GM21576 (cell line): ENCODE results near the gene PCBD1.
"Not testable (repeated sequence)": the region's sequence is repeated elsewhere in the genome, so short reads cannot be mapped to it uniquely, and the experiment has no call there.

Source experiments
- ATAC-seq: cut with Tn5 transposase; IDR thresholded peaks from one replicate; pipeline ENCODE4 v1.9.1; 2021; ENCODE audit warnings: mild to moderate bottlenecking, moderate library complexity; ENCODE audit not compliant: unreplicated experiment

Gene PCBD1

DNA sequence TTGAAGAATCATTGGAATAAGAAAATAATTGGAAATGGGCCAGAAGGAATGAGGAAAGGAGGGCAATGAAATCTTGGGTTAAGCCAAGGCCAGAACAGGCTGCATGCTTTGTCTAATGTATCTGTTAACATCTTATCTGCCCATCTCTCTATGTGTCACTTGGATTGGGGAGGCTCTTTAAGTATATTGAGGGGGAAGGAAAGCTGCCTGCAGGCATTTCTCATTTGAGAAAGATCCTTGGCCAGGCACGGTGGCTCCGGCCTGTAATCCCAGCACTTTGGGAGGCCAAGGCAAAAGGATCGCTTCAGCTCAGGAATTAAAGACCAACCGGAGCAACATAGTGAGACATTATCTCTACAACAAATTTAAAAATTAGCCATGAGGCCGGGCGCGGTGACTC, 14.3 kb downstream of the PCBD1 start:
- ATAC-seq: no peak

DNA sequence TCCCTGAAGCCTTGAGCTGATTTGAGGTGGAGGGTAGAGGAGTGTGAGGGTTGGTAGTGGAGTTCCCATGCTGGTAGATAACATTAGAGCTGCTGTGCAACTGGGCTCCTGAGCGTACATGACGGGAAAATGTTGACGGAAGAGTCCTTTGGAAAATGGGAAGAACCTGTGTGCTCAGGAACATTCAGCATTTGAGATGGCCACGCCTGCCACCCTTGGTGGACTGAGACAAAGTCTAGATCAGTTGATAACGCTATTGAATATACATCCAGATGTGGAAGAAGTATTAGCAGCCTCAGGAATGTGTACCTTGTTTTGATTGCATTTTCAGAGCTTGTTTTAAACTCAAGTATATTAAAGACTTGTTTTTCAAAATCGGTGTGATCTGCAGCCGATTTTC, 16.1 kb downstream of the PCBD1 start:
- no peak for ATAC-seq

DNA sequence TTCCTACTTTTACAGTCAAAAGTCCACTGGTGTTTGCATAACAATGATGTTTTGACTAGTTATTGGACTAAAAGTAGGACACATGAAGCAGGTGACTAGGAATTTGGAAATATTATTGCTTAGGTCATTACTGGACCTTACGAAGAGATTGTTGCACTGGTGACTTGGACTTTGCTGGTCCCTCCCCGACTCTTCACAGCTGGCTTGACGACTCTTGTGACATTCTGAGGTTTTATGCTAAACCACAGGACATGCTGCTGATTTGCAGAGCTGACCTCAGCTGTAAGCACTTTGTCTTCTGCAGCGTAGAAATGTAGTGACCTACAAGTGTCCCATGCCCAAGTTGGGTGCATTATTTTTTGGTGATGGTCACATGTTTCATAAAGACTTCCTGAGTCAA, 21.9 kb downstream of the PCBD1 start:
- ATAC-seq: no peak

DNA sequence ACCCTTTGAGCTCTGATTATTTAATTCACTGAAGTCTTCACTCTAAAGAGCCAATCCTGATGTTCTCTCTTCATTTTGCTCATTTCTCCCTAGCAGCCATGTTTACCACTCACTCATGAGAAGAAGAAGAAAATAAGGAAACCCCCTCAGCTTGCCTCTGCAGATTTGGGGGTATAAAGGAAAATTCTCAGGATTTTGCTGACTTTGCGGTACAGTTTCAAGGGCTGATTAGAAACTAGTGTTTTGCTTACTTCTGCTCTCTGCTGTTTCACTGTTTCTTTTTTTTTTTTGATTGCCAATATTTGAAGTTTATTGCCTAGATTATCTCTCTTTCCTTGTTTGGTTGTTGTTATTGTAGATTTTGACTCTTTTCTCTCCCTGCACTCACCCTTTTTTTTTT, 23.4 kb downstream of the PCBD1 start:
- ATAC-seq: no peak

DNA sequence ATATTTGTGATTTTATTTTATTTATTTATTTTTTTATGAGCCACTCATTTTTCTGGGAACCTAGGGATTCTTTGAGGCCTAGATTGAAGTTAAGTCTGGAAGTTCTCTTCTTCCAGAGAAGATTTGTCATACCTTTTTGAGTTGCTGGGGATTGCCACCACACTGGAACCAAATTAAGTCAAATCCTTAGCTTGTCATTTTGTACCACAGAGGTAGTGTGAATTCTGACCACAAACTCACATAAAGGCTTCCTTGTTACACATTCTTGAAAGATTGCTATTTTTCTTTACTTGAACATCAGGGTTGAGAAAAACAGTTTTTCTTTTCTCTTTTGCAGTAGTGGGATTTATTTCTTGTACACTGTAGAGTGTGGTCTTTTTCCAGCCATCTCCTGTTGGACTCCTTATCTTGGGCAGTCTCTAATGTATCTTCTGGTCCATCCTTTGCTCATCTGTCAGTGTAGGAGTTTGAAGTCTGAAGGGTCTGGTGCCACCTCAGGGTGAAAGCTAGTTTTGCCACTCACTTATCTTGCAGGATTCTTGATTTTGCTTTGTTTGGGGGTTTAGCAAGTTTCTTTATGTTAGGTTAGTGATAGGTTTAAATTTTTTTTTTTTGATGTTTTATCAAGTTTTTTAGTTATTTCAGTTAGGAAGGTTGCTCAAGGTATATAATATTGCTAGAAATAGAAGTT, 24.8 kb downstream of the PCBD1 start:
- ATAC-seq: no peak

DNA sequence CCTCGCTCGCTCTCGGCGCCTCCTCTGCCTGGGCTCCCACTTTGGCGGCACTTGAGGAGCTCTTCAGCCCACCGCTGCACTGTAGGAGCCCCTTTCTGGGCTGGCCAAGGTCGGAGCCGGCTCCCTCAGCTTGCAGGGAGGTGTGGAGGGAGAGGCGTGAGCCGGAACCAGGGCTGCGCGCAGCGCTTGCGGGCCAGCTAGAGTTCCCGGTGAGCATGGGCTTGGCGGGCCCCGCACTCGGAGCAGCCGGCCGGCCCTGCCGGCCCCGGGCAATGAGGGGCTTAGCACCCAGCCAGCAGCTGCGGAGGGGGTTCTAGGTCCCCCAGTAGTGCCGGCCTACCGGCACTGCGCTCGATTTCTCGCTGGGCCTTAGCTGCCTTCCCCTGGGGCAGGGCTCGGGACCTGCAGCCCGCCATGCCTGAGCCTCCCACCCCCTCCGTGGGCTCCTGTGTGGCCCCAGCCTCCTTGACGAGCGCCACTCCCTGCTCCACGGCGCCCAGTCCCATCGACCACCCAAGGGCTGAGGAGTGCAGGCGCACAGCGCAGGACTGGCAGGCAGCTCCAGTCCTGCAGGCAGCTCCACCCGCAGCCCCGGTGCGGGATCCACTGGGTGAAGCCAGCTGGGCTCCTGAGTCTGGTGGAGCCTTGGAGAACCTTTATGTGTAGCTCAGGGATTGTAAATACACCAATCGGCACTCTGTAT, 26.7 kb downstream of the PCBD1 start:
- not testable (repeated sequence) for ATAC-seq

DNA sequence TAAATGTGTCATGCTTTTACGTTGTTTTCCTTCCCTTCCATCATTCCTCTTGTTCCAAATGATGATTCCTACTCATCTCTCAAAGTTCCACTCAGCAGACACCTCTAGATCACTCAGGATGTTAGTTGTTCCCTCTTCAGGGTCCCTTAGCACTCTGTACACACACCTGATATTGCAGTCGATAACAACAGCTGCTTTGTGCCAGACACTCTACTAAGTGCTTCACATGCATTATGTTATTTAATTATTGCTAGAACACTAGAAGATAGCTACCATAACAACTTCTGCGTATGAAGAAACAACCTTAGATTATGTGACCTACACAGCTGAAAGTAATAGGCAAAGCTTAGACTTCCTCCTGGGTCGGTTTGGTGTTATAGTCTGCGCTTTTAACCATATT, 29.6 kb downstream of the PCBD1 start:
- no peak for ATAC-seq

DNA sequence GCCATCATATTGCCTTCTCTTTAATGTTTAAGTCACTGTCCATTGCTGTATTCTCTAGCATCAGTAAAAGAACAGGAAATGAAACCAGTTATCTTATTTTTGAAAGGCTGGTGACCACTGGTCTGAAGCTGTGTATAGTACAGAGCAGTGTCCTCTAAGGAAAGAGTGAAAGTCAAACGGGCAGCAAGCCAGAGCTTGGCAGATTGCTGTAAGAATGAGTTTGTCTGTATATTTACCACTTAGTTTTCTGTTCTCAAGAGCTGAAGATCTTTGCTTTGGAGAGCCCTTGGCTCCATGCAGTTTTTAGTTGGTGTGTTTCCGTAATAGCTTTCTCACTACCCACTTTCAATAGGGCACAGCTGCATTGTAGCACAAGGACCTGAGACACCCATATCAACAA, 31.9 kb downstream of the PCBD1 start:
- no peak for ATAC-seq

DNA sequence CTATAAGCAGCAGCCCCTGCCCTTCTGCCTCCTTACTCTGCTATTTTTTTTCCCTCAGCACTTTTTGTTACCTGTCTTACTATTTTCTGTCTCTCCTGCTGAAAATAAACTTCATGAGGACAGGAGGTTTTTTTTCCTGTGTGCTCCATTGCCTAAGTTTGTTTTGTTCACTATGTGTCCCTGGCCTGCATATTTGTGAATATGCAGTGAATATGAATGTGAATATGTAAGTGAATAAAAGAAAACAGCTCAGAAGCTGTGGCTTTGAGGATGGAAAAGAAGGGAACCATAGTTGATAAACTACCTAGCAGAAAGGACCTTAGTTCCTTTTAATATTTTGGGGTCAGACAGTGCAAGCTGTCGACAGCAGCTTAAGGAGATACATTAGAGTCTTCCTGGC, 34.9 kb downstream of the PCBD1 start:
- no peak for ATAC-seq

DNA sequence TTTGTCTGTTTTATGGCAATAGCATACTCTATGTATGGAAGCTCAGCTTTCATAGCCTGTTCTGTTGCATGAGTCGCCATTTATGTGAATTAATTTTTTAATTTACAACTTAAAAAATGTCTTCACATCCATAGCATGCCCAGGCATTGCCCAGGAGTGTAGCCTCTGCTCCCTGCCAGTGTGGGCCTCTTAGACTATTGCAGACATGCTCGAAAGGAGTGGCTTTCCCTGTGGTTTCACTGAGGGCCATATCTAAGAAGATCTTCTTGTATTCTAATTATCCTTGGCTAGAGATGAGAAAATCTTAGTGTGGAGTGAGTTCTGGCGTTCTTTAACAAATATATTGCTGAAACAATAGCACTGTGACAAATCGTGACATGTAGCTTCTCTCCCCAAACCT, 35.3 kb downstream of the PCBD1 start:
- no peak for ATAC-seq

DNA sequence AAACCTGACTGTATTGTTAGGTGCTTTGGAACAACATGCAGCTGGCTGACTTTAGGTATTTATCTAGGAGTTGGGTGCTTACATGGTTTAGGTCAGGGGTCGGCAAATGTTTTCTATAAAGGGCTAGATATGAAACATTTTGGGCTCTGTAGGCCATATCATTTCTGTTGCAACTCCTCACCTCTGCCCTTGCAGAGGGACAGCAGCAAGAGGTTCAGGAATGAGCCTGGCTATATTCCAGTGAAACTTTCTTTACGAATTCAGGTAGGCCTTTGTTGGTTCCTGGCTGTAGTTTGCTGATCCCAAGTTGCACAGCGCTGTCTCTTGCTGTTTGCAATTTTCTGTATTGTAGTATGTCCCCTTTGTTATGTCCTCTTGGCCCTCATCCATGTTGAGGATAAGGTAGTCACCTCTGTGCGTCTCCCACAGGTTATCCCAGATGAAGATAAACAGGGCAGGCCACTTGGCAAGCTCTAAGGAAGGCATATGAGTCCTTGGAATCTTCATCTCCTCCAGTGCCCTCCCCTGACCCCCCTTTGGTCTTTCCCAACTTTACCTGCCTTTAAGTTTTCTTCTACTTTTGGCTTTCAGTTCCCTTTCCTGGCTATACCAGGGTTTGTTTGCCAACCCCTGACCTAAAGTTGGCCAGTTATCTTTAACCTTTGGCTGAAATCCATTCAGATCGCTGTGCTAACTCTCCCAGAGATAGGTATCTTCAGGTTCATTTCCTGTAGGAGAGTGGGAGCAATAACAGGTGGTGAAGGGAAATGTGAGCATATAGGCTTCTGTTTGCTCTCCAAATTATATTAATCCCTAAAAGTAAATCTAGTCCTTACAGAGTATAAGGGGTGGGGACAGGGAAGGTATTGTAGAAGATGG, 36.5 kb downstream of the PCBD1 start:
- no peak for ATAC-seq

DNA sequence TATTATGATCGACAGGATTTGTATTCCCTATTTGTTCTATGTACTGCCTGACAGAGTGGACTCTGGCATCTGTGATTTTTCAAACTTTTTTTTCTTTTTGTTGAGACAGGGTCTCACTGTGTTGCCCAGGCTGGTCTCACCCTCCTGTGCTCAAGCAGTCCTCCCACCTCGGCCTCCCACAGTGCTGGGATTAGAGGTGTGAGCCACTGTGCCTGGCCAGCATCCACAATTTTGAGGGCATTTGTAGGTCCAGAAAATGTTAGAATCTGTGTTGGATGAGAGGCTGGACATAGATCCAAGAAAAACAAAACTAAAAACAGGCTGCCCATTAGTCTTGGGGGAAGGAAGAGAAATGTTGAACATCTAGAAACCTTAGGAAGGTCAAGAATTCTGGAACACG, 38.3 kb downstream of the PCBD1 start:
- ATAC-seq: no peak

DNA sequence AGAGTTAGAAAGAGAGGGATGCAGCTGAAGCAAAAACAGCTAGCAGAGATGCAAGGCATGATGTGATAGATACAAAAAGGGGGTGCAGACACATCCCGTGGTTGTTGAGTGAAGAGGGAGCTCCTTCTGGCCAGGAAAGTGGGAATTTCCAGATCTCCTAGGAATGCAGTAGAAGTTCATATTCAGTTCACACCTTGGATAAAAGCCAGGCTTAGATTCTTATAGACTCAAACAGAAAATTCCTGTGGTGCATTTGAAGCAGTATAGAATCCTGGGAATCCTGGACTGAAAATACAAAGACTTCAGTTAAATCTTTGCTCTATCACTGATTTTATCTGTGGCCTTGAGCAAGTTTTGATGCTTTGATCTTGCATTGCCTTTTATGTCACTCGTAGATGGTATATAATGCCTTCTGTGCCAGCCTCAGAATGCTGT, 38.8 kb downstream of the PCBD1 start:
- no peak for ATAC-seq

DNA sequence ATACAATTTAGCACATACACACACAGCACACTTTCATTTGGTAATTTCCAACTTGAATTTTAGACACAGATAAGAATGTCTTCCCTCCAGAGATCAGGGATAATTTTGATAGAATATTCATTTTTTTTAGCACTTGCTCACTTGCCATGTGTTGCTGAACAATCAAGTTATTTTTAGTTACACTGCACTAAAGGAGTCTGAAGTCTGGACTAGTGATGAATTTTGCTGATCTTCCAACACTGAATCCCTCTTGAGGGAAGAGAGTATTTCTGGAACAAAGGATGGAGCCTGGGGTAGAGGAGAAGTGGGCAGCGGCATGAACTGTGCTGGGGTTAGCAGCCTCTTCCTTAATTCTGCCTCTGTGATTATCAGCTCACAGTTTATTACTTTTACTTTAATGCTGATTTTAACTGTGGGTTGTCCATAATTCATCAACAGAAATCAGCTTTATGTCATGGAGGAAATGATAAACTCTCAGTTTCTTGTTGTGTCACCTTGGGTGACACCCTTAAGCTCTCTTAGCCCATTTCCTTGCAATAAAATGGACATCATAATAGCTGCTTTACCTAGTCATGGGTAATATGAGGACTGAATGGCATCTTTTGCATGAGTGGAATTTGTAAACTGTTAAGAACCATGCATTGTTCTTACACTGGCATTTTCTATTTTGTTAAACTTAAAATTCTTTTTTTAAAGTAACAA, 40.6 kb downstream of the PCBD1 start:
- no peak for ATAC-seq

DNA sequence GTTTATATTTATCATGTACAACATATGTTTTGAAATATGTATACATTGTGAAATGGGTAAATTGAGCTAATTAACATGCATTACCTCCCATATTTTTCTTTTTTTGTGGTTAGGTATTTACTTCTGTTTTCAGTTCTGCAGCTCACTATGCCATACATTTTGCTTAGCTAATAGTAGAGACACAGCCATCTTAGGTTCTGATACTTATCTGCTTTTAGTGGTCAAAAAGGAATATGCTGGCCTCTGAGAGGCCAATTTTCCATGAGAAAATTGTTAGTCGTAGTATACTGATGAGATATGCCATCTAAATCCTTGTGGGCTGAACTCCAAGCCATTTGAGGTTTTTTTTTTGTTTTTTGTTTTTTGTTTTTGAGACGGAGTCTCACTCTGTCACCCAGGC, 41.6 kb downstream of the PCBD1 start:
- ATAC-seq: no peak

DNA sequence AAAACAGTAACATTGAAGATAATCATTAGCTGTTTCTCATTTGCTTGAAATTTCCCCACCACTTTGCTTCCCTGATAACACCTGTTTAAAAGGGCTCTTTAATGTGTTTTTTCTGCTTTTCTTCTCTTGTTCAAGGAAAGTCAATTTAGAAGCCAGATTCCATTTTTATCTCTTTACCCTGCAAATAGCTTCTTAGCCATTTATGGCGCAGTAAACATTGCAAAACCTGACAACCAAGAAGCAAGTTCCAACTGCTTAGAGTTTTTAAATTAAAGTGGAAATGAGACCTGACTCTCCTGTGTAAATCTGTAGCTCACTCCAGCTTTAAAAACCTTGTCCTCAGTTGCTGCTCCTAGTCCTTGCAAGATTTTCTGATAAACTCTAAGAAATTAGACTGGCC, 42.5 kb downstream of the PCBD1 start:
- no peak for ATAC-seq

DNA sequence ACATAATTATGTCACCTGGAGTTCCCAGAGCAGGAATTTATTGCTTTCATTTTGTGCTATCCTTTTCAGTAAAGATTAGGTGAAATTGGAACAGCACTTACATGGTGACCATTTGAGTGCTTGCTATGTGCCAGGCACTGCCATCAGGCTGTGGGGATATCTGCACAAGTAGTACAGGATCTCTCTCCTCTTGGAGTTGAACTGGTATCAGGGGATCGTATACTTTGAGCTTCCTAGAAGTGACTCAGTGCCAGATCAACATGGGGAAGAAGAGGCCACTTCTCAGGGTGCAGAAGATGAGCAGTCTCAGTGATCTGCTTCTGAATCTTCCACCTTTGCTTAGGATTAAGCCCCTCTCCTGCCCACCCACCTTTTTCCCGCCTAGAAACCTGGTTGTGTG, 43.1 kb downstream of the PCBD1 start:
- no peak for ATAC-seq

DNA sequence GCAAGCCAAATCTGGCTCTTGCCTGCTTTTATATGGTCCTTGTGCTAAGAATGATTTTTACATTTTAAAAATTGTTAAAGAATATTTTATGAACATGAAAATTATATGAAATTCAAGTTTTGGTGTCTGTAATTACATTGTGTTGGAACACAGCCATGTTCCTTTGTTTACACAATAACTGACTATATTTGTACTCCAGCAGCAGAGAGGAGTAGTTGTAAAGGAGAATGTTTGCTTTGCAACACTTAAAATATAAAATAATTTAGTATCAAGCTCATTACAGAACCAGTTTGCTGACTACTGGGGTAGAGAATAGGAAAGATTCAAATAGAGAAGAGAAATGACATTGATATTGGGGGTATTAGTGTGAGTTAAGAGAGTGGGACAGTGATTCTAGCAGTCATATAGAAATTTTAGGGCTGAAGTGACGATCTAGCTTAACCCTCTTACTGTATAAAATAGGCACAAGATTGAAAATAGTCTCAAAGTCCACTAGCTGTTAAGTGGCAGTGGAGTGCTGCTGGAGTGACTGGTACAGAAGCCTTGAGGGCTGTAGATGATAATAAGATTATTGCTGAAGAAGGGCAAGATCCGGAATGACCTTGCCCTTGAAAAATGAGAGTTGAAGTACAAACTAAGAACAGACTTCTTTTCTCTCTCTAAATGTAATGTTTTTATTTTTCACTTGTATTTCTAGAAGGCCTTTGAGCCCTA, 44.4 kb downstream of the PCBD1 start:
- no peak for ATAC-seq

DNA sequence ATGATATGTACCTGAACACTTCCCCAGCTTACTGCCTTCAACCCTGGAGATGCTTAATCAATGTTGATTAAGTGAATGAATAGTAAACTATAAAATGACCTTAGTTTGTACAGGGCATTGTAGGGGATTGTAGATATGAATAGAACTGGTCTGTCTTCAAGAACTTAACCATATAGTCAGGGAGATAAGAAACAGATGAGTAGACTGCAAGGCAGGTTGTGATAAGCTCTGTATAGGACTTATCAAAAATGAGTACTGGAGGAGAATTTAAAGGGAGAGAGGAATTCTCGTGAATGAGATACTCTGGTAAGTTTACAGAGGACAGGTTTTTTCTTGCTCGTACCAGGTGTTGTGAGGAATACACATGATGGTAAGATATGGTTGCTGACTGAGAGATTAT, 45.0 kb downstream of the PCBD1 start:
- ATAC-seq: no peak

DNA sequence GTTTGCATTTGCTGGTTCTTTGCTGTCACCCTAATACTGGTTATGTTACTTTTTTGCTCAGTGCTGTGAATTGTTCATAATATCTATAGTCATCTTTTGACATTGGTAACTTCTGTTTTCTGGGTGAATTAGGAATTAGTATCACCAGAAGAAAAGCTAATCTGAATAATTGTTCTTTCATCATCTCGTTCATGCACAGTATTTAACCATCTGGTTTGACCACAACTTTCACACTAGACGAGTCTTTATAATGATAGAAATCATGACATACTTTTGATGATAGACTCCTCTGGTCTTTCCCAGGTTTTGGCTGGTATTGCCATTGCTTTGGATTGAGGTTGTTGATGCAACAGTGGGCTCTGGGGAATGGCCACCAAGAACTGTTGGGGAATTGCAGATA, 47.5 kb downstream of the PCBD1 start:
- ATAC-seq: no peak
